GM19397 (cell line): ENCODE measurements around the gene MRRF.

ENCODE experiments used
- ATAC-seq: cut with Tn5 transposase; IDR thresholded peaks from one replicate; pipeline ENCODE4 v1.9.1; 2021; ENCODE audit warnings: mild to moderate bottlenecking, moderate library complexity; ENCODE audit not compliant: unreplicated experiment

The MRRF gene

DNA sequence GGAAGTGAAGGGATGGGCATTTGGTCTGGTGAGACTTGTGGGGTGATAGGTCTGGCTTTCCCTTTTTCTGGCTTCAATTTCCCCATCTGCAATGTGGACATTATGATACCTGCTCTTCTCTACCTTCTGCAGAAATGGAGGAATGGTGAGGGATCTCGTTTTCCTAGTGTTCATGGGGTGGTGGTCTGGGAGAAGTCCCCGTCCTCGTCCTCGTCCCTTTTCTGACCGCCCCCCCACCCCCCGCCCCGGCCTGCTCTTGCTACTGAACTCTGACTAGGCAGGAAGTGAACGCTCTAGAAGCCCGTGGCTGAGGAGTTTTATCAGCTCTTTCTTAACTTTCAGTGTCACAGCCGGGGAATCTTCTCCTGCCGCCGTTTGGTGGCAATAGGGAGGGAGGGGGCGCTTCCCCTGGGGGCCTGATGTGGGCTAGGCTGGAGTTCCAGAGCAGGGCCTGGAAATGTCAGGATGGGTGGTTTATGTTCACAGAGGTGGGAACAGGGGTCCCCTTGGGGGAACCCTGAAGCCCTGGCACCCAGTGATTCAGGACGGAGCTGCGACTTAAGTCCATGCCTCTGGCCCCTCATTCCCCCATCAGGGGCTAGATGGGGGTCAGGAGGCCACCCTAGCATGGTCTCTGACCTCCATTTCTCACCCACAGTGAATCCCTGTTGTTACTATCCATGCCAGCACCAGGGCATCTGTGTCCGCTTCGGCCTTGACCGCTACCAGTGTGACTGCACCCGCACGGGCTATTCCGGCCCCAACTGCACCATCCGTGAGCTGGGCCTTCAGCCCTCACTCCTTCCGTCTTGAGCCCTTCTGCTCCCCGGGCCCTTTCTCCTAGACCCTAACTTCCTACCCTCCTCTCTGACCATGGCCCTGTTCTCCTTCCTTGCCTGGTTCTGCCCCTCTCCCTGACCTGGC is 112.8 kb downstream of the MRRF start:
- no peak for ATAC-seq

DNA sequence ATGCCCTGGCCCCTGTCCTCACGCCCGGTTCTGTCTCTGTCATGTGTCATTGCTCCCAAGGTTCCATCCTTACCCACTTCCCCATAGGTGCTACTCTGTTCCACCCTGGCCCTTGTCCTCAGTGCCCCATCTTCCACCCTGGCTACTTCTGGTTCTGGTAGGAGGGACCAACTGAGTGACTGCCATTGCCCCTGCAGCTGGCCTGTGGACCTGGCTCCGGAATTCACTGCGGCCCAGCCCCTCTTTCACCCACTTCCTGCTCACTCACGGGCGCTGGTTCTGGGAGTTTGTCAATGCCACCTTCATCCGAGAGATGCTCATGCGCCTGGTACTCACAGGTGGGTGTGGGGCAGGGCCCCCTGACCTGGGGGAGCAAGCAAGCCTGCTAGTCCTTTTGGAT is 113.6 kb downstream of the MRRF start:
- no peak for ATAC-seq

DNA sequence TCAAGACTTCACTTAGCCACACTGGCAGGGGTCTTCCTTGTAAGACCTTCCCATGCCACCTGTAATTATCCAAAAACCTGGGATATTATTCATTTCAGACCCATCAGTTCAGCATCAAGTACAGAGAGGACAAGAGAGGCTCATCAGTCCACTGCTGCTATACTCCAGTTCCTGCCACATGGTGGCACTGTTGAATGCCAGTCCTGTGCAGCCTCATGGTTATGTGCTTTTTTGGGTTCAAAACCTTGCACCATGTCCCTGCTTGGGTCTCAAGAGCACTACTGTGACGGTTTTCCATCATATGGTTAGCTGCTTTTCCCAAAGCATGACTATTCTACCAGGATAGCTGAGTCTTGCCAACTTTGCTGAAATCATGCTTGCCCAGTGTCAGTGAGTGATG is 114.7 kb downstream of the MRRF start:
- ATAC-seq, result no peak

DNA sequence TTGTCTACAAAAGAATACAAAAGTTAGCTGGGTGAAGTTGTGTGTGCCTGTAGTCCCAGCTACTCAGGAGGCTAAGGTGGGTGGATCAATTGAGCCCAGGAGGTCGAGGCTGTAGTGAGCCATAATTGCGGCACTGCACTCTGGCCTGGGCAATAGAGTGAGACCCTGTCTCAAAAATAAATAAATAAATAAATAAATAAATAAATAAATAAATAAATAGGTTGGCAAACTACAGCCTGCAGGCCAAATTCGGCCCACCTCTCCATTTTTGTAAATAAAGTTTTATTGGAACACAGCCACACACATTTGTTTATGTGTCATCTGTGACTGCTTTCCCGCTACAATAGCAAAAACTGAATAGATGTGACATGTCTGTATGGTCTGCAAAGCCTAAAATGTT is 115.6 kb downstream of the MRRF start:
- no peak for ATAC-seq
